ENCODE measurements around the gene TMEM170B.

Gene TMEM170B

GRCh38 chr6:11589261-11589660, 51.7 kb downstream of the TMEM170B start:
- no peak for DNase-seq

- DNase-seq: no peak
Measured at GRCh38 chr6:11592294-11592906, 54.9 kb downstream of the TMEM170B start.

GRCh38 chr6:11593096-11593495, 55.5 kb downstream of the TMEM170B start:
- DNase-seq: no peak

- DNase-seq: peak in 1 of 2 experiments; percentile 44
Measured at GRCh38 chr6:11595903-11596302, 58.4 kb downstream of the TMEM170B start.

- no peak for DNase-seq
Measured at GRCh38 chr6:11596640-11597237, 59.2 kb downstream of the TMEM170B start.

- no peak for DNase-seq
Measured at GRCh38 chr6:11598687-11599086, 61.1 kb downstream of the TMEM170B start.

GRCh38 chr6:11600251-11600650, 62.7 kb downstream of the TMEM170B start:
- DNase-seq: no peak

- no peak for DNase-seq
Measured at GRCh38 chr6:11601776-11602605, 64.4 kb downstream of the TMEM170B start.

GRCh38 chr6:11604215-11604614, 66.7 kb downstream of the TMEM170B start:
- no peak for DNase-seq

GRCh38 chr6:11604836-11605506, 67.4 kb downstream of the TMEM170B start:
- no peak for DNase-seq

GRCh38 chr6:11605507-11605905, 68.0 kb downstream of the TMEM170B start:
- no peak for DNase-seq

- DNase-seq: no peak
Measured at GRCh38 chr6:11606332-11606731, 68.8 kb downstream of the TMEM170B start.

- no peak for DNase-seq
Measured at GRCh38 chr6:11607383-11607782, 69.8 kb downstream of the TMEM170B start.

GRCh38 chr6:11608600-11609323, 71.2 kb downstream of the TMEM170B start:
- DNase-seq: no peak

GRCh38 chr6:11609324-11610071, 71.9 kb downstream of the TMEM170B start:
- peak; percentile 88 to 92 for DNase-seq

- no peak for DNase-seq
Measured at GRCh38 chr6:11613336-11613735, 75.8 kb downstream of the TMEM170B start.

GRCh38 chr6:11613858-11614257, 76.3 kb downstream of the TMEM170B start:
- DNase-seq: peak; percentile 78 to 93

GRCh38 chr6:11614534-11615213, 77.1 kb downstream of the TMEM170B start:
- DNase-seq: no peak

GRCh38 chr6:11615214-11615602, 77.7 kb downstream of the TMEM170B start:
- DNase-seq: peak in 1 of 2 experiments; percentile 25

GRCh38 chr6:11616200-11616611, 78.7 kb downstream of the TMEM170B start:
- no peak for DNase-seq

GRCh38 chr6:11618533-11618932, 81.0 kb downstream of the TMEM170B start:
- peak in 1 of 2 experiments; percentile 49 for DNase-seq

Measured in SW 1271 (cell line).